ENCODE measurements around the gene JARID2. TPM values are rescaled to one million over a fixed set of nuclear protein-coding genes. Genes with fewer than 3 reads are reported as not detected.

The JARID2 gene
- total RNA-seq, 1 experiment from 2014 or later = 23.6 TPM

DNA sequence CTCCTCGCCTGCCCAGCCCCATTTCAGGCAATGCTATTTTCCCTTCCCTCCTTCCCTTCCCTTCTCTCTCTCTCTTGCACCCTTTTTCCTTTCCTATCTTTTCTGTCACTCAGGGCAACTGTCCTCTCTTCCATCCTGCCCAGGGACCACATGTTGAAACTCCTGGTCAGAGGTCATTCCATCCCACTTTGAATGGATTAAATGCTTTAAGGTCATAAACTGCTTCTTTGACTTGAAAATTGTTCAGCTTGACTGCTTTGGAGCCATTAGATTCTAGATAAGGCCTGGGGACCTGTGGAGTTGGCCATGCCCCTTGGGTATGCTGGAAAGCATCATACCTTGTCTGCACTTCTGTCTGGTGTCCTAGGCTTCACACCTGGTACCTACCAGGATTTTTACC lies 310.8 kb downstream of the JARID2 start:
- intact Hi-C loops (cut with micrococcal nuclease) = no loop called here
- ChIA-PET POLR2A (no interaction called here), CTCF (no interaction called here), RAD21 (ENCODE audit: low non-redundant PET in 1 of 2, low total read pairs in 2 of 2, uncharacterized antibody in 2 of 2, unreplicated experiment in 2 of 2) (no interaction called here)
- no peak for ATAC-seq
- H3K4me1 ChIP-seq (ENCODE audit: control insufficient read depth in 1 of 2, insufficient read depth in 2 of 2, low read length in 2 of 2) = peaks cover 0 to 7% of the 10 kb centered on the region in 2 experiments; a peak in 1 of 4 replicates
- no peaks in the 10 kb centered on the region for H4K20me1 ChIP-seq (ENCODE audit: insufficient read depth)
- H3K9me3 ChIP-seq (ENCODE audit: control insufficient read depth in 1 of 2, insufficient read depth in 1 of 2, low read depth in 1 of 2, low read length in 2 of 2) = no peaks in the 10 kb centered on the region
- no peaks in the 10 kb centered on the region for H3K36me3 ChIP-seq (ENCODE audit: control insufficient read depth in 1 of 2, insufficient read depth in 2 of 2, low read length in 2 of 2)
- no peak for DNase-seq (ENCODE audit: low read depth, low spot score)
- no peaks in the 10 kb centered on the region for H3K79me2 ChIP-seq (ENCODE audit: insufficient read depth, low read length)
- no peak for TF ChIP-seq POLR2AphosphoS5 (IDR thresholded peaks at IDR 0.05; ENCODE audit: low read depth, low read length)
- TF ChIP-seq SRF (IDR thresholded peaks at IDR 0.05; ENCODE audit: low read depth) = no peak
- TF ChIP-seq, protein P1, sequence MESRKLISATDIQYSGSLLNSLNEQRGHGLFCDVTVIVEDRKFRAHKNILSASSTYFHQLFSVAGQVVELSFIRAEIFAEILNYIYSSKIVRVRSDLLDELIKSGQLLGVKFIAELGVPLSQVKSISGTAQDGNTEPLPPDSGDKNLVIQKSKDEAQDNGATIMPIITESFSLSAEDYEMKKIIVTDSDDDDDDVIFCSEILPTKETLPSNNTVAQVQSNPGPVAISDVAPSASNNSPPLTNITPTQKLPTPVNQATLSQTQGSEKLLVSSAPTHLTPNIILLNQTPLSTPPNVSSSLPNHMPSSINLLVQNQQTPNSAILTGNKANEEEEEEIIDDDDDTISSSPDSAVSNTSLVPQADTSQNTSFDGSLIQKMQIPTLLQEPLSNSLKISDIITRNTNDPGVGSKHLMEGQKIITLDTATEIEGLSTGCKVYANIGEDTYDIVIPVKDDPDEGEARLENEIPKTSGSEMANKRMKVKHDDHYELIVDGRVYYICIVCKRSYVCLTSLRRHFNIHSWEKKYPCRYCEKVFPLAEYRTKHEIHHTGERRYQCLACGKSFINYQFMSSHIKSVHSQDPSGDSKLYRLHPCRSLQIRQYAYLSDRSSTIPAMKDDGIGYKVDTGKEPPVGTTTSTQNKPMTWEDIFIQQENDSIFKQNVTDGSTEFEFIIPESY (IDR thresholded peaks at IDR 0.05; ENCODE audit: extremely low read depth, insufficient replicate concordance, low read length) = no peak
- TF ChIP-seq, protein P2, sequence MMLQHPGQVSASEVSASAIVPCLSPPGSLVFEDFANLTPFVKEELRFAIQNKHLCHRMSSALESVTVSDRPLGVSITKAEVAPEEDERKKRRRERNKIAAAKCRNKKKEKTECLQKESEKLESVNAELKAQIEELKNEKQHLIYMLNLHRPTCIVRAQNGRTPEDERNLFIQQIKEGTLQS (IDR thresholded peaks at IDR 0.05) = no peak
- H3K4me3 ChIP-seq (replicated peaks in 1 of 2; ENCODE audit: low read depth in 1 of 2, low read length in 2 of 2) = no peak overlapping the region
- H3K4me2 ChIP-seq (ENCODE audit: low read length) = no peak overlapping the region
- no peaks in the 10 kb centered on the region for H3K9me2 ChIP-seq (ENCODE audit: insufficient read depth)
- no peak overlapping the region for H2AFZ ChIP-seq (ENCODE audit: low read depth, low read length, poor library complexity, severe bottlenecking)
- H3K27me3 ChIP-seq (ENCODE audit: insufficient read depth, low read length) = no peaks in the 10 kb centered on the region
- H3K9ac ChIP-seq (ENCODE audit: low read length) = no peak overlapping the region
- no TSS peak for BruUV-seq (replicated peaks)
- H3K27ac ChIP-seq (ENCODE audit: low read depth, low read length) = no peak overlapping the region

GRCh38 chr6:15557174-15557573 lies 311.3 kb downstream of the JARID2 start:
- RAD21 ChIA-PET (ENCODE audit: low non-redundant PET in 1 of 2, low total read pairs in 2 of 2, uncharacterized antibody in 2 of 2, unreplicated experiment in 2 of 2) = no interaction called here
- no peaks in the 10 kb centered on the region for H3K27me3 ChIP-seq (ENCODE audit: insufficient read depth, low read length)
- no TSS peak for BruUV-seq (replicated peaks)
- no peak overlapping the region for H3K27ac ChIP-seq (ENCODE audit: low read depth, low read length)
- no peak overlapping the region for H3K9ac ChIP-seq (ENCODE audit: low read length)
- no peaks in the 10 kb centered on the region for H3K9me3 ChIP-seq (ENCODE audit: control insufficient read depth in 1 of 2, insufficient read depth in 1 of 2, low read depth in 1 of 2, low read length in 2 of 2)
- H3K79me2 ChIP-seq (ENCODE audit: insufficient read depth, low read length) = no peaks in the 10 kb centered on the region
- H3K4me3 ChIP-seq (replicated peaks in 1 of 2; ENCODE audit: low read depth in 1 of 2, low read length in 2 of 2) = no peak overlapping the region
- DNase-seq (ENCODE audit: low read depth, low spot score) = no peak
- no peak for ATAC-seq
- H3K9me2 ChIP-seq (ENCODE audit: insufficient read depth) = no peaks in the 10 kb centered on the region
- no peaks in the 10 kb centered on the region for H4K20me1 ChIP-seq (ENCODE audit: insufficient read depth)
- TF ChIP-seq, protein P3, sequence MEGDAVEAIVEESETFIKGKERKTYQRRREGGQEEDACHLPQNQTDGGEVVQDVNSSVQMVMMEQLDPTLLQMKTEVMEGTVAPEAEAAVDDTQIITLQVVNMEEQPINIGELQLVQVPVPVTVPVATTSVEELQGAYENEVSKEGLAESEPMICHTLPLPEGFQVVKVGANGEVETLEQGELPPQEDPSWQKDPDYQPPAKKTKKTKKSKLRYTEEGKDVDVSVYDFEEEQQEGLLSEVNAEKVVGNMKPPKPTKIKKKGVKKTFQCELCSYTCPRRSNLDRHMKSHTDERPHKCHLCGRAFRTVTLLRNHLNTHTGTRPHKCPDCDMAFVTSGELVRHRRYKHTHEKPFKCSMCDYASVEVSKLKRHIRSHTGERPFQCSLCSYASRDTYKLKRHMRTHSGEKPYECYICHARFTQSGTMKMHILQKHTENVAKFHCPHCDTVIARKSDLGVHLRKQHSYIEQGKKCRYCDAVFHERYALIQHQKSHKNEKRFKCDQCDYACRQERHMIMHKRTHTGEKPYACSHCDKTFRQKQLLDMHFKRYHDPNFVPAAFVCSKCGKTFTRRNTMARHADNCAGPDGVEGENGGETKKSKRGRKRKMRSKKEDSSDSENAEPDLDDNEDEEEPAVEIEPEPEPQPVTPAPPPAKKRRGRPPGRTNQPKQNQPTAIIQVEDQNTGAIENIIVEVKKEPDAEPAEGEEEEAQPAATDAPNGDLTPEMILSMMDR (IDR thresholded peaks at IDR 0.05 in 2 of 3, conservative IDR thresholded peaks at IDR 0.05 in 1 of 3; ENCODE audit: borderline replicate concordance in 1 of 3, insufficient read depth in 1 of 3, low read depth in 2 of 3, low read length in 2 of 3) = no peak
- TF ChIP-seq SP1 (IDR thresholded peaks at IDR 0.05; ENCODE audit: low read depth) (no peak), JUND (IDR thresholded peaks at IDR 0.05) (no peak), RAD21 (IDR thresholded peaks at IDR 0.05; ENCODE audit: low read depth) (no peak), EZH2 (IDR thresholded peaks at IDR 0.05) (no peak), ZFX (IDR thresholded peaks at IDR 0.05) (no peak), POLR2A (IDR thresholded peaks at IDR 0.05; ENCODE audit: borderline replicate concordance, extremely low read depth, insufficient read depth, insufficient read length) (no peak)
- TF ChIP-seq, protein P1 (IDR thresholded peaks at IDR 0.05; ENCODE audit: extremely low read depth, insufficient replicate concordance, low read length) = no peak
- no peaks in the 10 kb centered on the region for H3K36me3 ChIP-seq (ENCODE audit: control insufficient read depth in 1 of 2, insufficient read depth in 2 of 2, low read length in 2 of 2)
- intact Hi-C loops (cut with micrococcal nuclease) = no loop called here
- no peak overlapping the region for H3K4me2 ChIP-seq (ENCODE audit: low read length)
- no peak overlapping the region for H2AFZ ChIP-seq (ENCODE audit: low read depth, low read length, poor library complexity, severe bottlenecking)
- CTCF ChIA-PET = no interaction called here
- POLR2A ChIA-PET = no interaction called here
- peaks cover 0 to 7% of the 10 kb centered on the region in 2 experiments; a peak in 1 of 4 replicates for H3K4me1 ChIP-seq (ENCODE audit: control insufficient read depth in 1 of 2, insufficient read depth in 2 of 2, low read length in 2 of 2)
